ENCODE results near the gene MBD1. TPM values are rescaled to one million over a fixed set of nuclear protein-coding genes. Genes with fewer than 3 reads are reported as not detected.
A peak's percentile ranks its signal among the peaks of the same experiment; 100 is the strongest.

MBD1 gene
- total RNA-seq, 2 donors from 2014 or later = 54.2 to 92.3 TPM

GRCh38 chr18:50287441-50288347, 6.4 kb upstream of the MBD1 start, which contains the start of gene CXXC1:
Gene CXXC1, minus strand, starts transcription at chr18:50287692. Its CDS starts 103 bp downstream, at chr18:50287589.
- Histone ChIP-seq H3K27ac (peak within 1 kb of the TSS; percentile 81), H3K9me3 (no peaks in the 10 kb centered on the region), H3K27me3 (no peaks in the 10 kb centered on the region), H3K4me1 (no peaks in the 10 kb centered on the region), H3K9ac (ENCODE audit: low read depth in 2 of 2, low read length in 2 of 2) (peak within 1 kb of the TSS; percentile 85 to 88), H3K36me3 (no peaks in the 10 kb centered on the region), H3K4me3 (peak within 1 kb of the TSS; percentile 82)
- intact Hi-C loops (cut with DNase I) = no loop called here
- TF ChIP-seq CTCF (IDR thresholded peaks at IDR 0.05) = peak; percentile 33
- DNase-seq = peak; percentile 97

- peak; percentile 51 for DNase-seq
- TF ChIP-seq CTCF (IDR thresholded peaks at IDR 0.05) = no peak
- Histone ChIP-seq H3K27ac (peak overlapping the region; percentile 81), H3K9ac (ENCODE audit: low read depth in 2 of 2, low read length in 2 of 2) (peak overlapping the region; percentile 85 to 88), H3K4me3 (peak overlapping the region; percentile 82), H3K9me3 (no peaks in the 10 kb centered on the region), H3K4me1 (peaks cover 2% of the 10 kb centered on the region), H3K27me3 (no peaks in the 10 kb centered on the region), H3K36me3 (no peaks in the 10 kb centered on the region)
- intact Hi-C loops (cut with DNase I) = no loop called here
These were observed 5.7 kb upstream of the MBD1 start for GRCh38 chr18:50287028-50287440.

- Histone ChIP-seq H3K4me3 (peak overlapping the region; percentile 82), H3K36me3 (no peaks in the 10 kb centered on the region), H3K27ac (no peak overlapping the region), H3K9me3 (no peaks in the 10 kb centered on the region), H3K4me1 (peaks cover 3% of the 10 kb centered on the region), H3K27me3 (no peaks in the 10 kb centered on the region), H3K9ac (ENCODE audit: low read depth in 2 of 2, low read length in 2 of 2) (peak overlapping the region; percentile 85 to 88)
- no peak for TF ChIP-seq CTCF (IDR thresholded peaks at IDR 0.05)
- intact Hi-C loops (cut with DNase I) = no loop called here
- peak; percentile 83 for DNase-seq
These were observed 5.2 kb upstream of the MBD1 start for GRCh38 chr18:50286391-50287027.

GRCh38 chr18:50285631-50286321, 4.5 kb upstream of the MBD1 start:
- H3K9me3 ChIP-seq = no peaks in the 10 kb centered on the region
- no peak overlapping the region for H3K9ac ChIP-seq (ENCODE audit: low read depth in 2 of 2, low read length in 2 of 2)
- no peak for TF ChIP-seq CTCF (IDR thresholded peaks at IDR 0.05)
- H3K36me3 ChIP-seq = no peaks in the 10 kb centered on the region
- no peaks in the 10 kb centered on the region for H3K27me3 ChIP-seq
- DNase-seq = no peak
- H3K27ac ChIP-seq = no peak overlapping the region
- intact Hi-C loops (cut with DNase I) = no loop called here
- H3K4me3 ChIP-seq = no peak overlapping the region
- H3K4me1 ChIP-seq = peaks cover 3% of the 10 kb centered on the region

GRCh38 chr18:50285071-50285470, 3.7 kb upstream of the MBD1 start:
- Histone ChIP-seq H3K27me3 (no peaks in the 10 kb centered on the region), H3K4me3 (no peak overlapping the region), H3K4me1 (peaks cover 8% of the 10 kb centered on the region), H3K9ac (ENCODE audit: low read depth in 2 of 2, low read length in 2 of 2) (no peak overlapping the region), H3K36me3 (no peaks in the 10 kb centered on the region), H3K27ac (no peak overlapping the region), H3K9me3 (no peaks in the 10 kb centered on the region)
- intact Hi-C loops (cut with DNase I) = no loop called here
- TF ChIP-seq CTCF (IDR thresholded peaks at IDR 0.05) = no peak
- DNase-seq = no peak
